H1 (cell line): Measurements from ENCODE around the gene ZNF454. TPM values are rescaled to one million over a fixed set of nuclear protein-coding genes. Genes with fewer than 3 reads are reported as not detected.

Experiments
- CTCF ChIA-PET: fragments of 300-600 bp; sonication (Branson Sonifier 250); formaldehyde crosslinking; loops from one replicate; lab custom pipeline; 2021; ENCODE audit not compliant: partially characterized antibody; lab: Charles Lee
- POLR2A ChIA-PET: fragments of 300-600 bp; sonication (Branson Sonifier 250); formaldehyde crosslinking; loops from one replicate; lab custom pipeline; 2021; ENCODE audit warnings: inconsistent platforms; ENCODE audit not compliant: partially characterized antibody; lab: Charles Lee
- DNase-seq, 2 experiments: peaks; one replicate each; pipeline versions ENCODE4 v3.0.0 to v3.0.0-alpha.2; 2010 to 2022; ENCODE audit warnings: low spot score in 2 of 2, low read depth in 1 of 2, mixed read lengths in 1 of 2
- FAIRE-seq: peaks from 2 replicates; lab custom pipeline; 2011; peaks lifted over from hg19 to GRCh38; lab: Jason Lieb, UNC
- H2AFZ ChIP-seq: 2 replicates; pipeline ENCODE4 v1.8.1; 2012; ENCODE audit warnings: low read length, inconsistent platforms
- H2AK5ac ChIP-seq: 2 replicates; pipeline ENCODE4 v1.6.1; 2013; ENCODE audit warnings: low read depth, low read length
- H2BK120ac ChIP-seq: replicated peaks from 2 replicates; pipeline ENCODE3; 2013; ENCODE audit warnings: low read depth, low read length, inconsistent platforms
- H2BK12ac ChIP-seq: 2 replicates; pipeline ENCODE4 v1.6.1; 2013; ENCODE audit warnings: low read depth, low read length
- H2BK15ac ChIP-seq: 2 replicates; pipeline ENCODE4 v1.6.1; 2013; ENCODE audit warnings: low read length
- H2BK20ac ChIP-seq: 2 replicates; pipeline ENCODE4 v1.6.1; 2013; ENCODE audit warnings: low read length
- H2BK5ac ChIP-seq: 2 replicates; pipeline ENCODE4 v1.6.1; 2013; ENCODE audit warnings: low read depth, low read length
- H3K14ac ChIP-seq: 2 replicates; pipeline ENCODE4 v1.6.1; 2013; ENCODE audit warnings: inconsistent platforms; ENCODE audit not compliant: insufficient read length
- H3K18ac ChIP-seq: 2 replicates; pipeline ENCODE4 v1.6.1; 2013; ENCODE audit warnings: low read length; ENCODE audit errors: extremely low read depth
- H3K23ac ChIP-seq: 2 replicates; pipeline ENCODE4 v1.6.1; 2013; ENCODE audit warnings: inconsistent platforms; ENCODE audit not compliant: insufficient read length
- H3K23me2 ChIP-seq: 2 replicates; pipeline ENCODE4 v1.6.1; 2013; ENCODE audit warnings: low read depth, low read length
- H3K27ac ChIP-seq: 2 replicates; pipeline ENCODE4 v1.6.1; 2011; ENCODE audit warnings: low read depth, low read length, inconsistent platforms
- H3K27me3 ChIP-seq, 4 experiments: replicated peaks in 1 of 4; 1 replicate in 1 of 4; 2 replicates in 3 of 4; pipeline versions ENCODE4 v1.6.1 to v1.8.1; 2011 to 2013; ENCODE audit warnings: low read length in 3 of 4, mild to moderate bottlenecking in 3 of 4, inconsistent platforms in 2 of 4, mixed read lengths in 2 of 4, moderate library complexity in 1 of 4; ENCODE audit not compliant: control insufficient read depth in 3 of 4, insufficient read depth in 3 of 4; ENCODE audit errors: extremely low read depth in 1 of 4
- H3K36me3 ChIP-seq, 4 experiments: 2 replicates each; pipeline versions ENCODE4 v1.6.1 to v1.8.1; 2011 to 2013; ENCODE audit warnings: mild to moderate bottlenecking in 4 of 4, low read length in 3 of 4, moderate library complexity in 2 of 4, control low read depth in 1 of 4, inconsistent platforms in 1 of 4; ENCODE audit not compliant: insufficient read depth in 4 of 4, control insufficient read depth in 2 of 4
- H3K4ac ChIP-seq: replicated peaks from 2 replicates; pipeline ENCODE3; 2013; ENCODE audit warnings: low read length, low read depth, mixed read lengths, inconsistent platforms; ENCODE audit not compliant: insufficient read length
- H3K4me1 ChIP-seq, 4 experiments: replicated peaks in 1 of 4; 1 replicate in 1 of 4; 2 replicates in 3 of 4; pipeline versions ENCODE4 v1.6.1 to v1.8.1; 2011 to 2013; ENCODE audit warnings: low read length in 3 of 4, inconsistent platforms in 2 of 4, mixed read lengths in 1 of 4; ENCODE audit not compliant: insufficient read depth in 4 of 4, control insufficient read depth in 3 of 4
- H3K4me2 ChIP-seq, 2 experiments: 2 replicates each; pipeline versions ENCODE4 v1.6.1 to v1.8.1; 2011 to 2013; ENCODE audit warnings: low read depth in 2 of 2, low read length in 2 of 2, control low read depth in 1 of 2, inconsistent platforms in 1 of 2, mild to moderate bottlenecking in 1 of 2; ENCODE audit not compliant: insufficient read depth in 1 of 2
- H3K4me3 ChIP-seq, 4 experiments: fragments of 200-600, 300-600 bp in 1 of 4; sonication (generic), shearing (Covaris generic), sonication (Bioruptor Twin) in 1 of 4; 2 replicates each; pipeline versions ENCODE4 v1.5.1 to v1.8.1; 2011 to 2016; ENCODE audit warnings: low read length in 4 of 4, low read depth in 3 of 4, control low read depth in 2 of 4, inconsistent platforms in 2 of 4, mild to moderate bottlenecking in 2 of 4, mixed read lengths in 1 of 4, moderate library complexity in 1 of 4; ENCODE audit not compliant: insufficient read depth in 2 of 4; ENCODE audit errors: extremely low read depth in 1 of 4
- H3K56ac ChIP-seq: replicated peaks from 2 replicates; pipeline ENCODE3; 2013; ENCODE audit warnings: low read depth, mild to moderate bottlenecking, mixed read lengths, low read length, inconsistent platforms; ENCODE audit not compliant: insufficient read length
- H3K79me1 ChIP-seq: 2 replicates; pipeline ENCODE4 v1.6.1; 2013; ENCODE audit warnings: low read depth, low read length, control low read depth
- H3K79me2 ChIP-seq, 2 experiments: 2 replicates each; pipeline versions ENCODE4 v1.6.1 to v1.8.1; 2012 to 2013; ENCODE audit warnings: low read length in 2 of 2, mild to moderate bottlenecking in 2 of 2, inconsistent platforms in 1 of 2; ENCODE audit not compliant: insufficient read depth in 2 of 2, control insufficient read depth in 1 of 2
- H3K9ac ChIP-seq, 4 experiments: replicated peaks in 1 of 4; 1 replicate in 1 of 4; 2 replicates in 3 of 4; pipeline versions ENCODE4 v1.6.1 to v1.8.1; 2011 to 2013; ENCODE audit warnings: low read depth in 3 of 4, low read length in 3 of 4, control low read depth in 2 of 4, mild to moderate bottlenecking in 2 of 4, moderate library complexity in 2 of 4, inconsistent platforms in 1 of 4; ENCODE audit errors: extremely low read depth in 1 of 4
- H3K9me3 ChIP-seq, 2 experiments: 2 replicates each; pipeline versions ENCODE4 v1.6.1 to v1.8.1; 2012 to 2013; ENCODE audit warnings: mild to moderate bottlenecking in 2 of 2, moderate library complexity in 2 of 2, control low read depth in 1 of 2, inconsistent platforms in 1 of 2, low read depth in 1 of 2, low read length in 1 of 2, mixed read lengths in 1 of 2; ENCODE audit not compliant: insufficient read depth in 2 of 2
- H4K20me1 ChIP-seq, 2 experiments: replicated peaks in 1 of 2; 2 replicates each; pipeline versions ENCODE3 to v1.8.1; 2011 to 2013; ENCODE audit warnings: inconsistent platforms in 2 of 2, low read length in 2 of 2, mild to moderate bottlenecking in 1 of 2; ENCODE audit not compliant: insufficient read depth in 2 of 2, control insufficient read depth in 1 of 2
- H4K5ac ChIP-seq: 2 replicates; pipeline ENCODE4 v1.6.1; 2013; ENCODE audit warnings: low read length, low read depth, mixed read lengths, inconsistent platforms; ENCODE audit not compliant: insufficient read length
- H4K8ac ChIP-seq: 2 replicates; pipeline ENCODE4 v1.8.0; 2013; ENCODE audit warnings: mild to moderate bottlenecking, moderate library complexity, low read length, inconsistent platforms; ENCODE audit not compliant: insufficient read depth; ENCODE audit errors: extremely low read depth
- H4K91ac ChIP-seq: replicated peaks from 2 replicates; pipeline ENCODE3; 2013; ENCODE audit warnings: low read length, mixed read lengths, inconsistent platforms; ENCODE audit not compliant: insufficient read length
- JUN ChIP-seq: IDR thresholded peaks from 2 replicates; pipeline ENCODE4 v1.6.1; 2011; ENCODE audit warnings: low read depth, mild to moderate bottlenecking, improper control_type of control experiment, low read length
- JUND ChIP-seq: IDR thresholded peaks from 2 replicates; pipeline ENCODE4 v1.6.1; 2011; ENCODE audit warnings: mild to moderate bottlenecking, improper control_type of control experiment, low read length
- NANOG ChIP-seq: IDR thresholded peaks from 2 replicates; pipeline ENCODE4 v1.6.1; 2011; ENCODE audit warnings: low read length, low read depth, mild to moderate bottlenecking, inconsistent platforms; ENCODE audit not compliant: insufficient read depth, poor library complexity, severe bottlenecking
- SIN3A ChIP-seq, 2 experiments: IDR thresholded peaks in 1 of 2; conservative IDR thresholded peaks in 1 of 2; 2 replicates each; pipeline ENCODE4 v1.6.1; 2011 to 2012; ENCODE audit warnings: low read length in 2 of 2, improper control_type of control experiment in 1 of 2, low read depth in 1 of 2, mild to moderate bottlenecking in 1 of 2
- WGBS, 2 experiments: shearing (Covaris generic) in 1 of 2; methylation state at CpG; one replicate each; pipeline versions ENCODE4 v1.1.6 to v1.1.7; 2013 to 2015; ENCODE audit warnings: low lambda C conversion rate in 2 of 2, mixed read lengths in 2 of 2, inconsistent platforms in 1 of 2, low coverage in 1 of 2, missing lambda C conversion rate in 1 of 2; ENCODE audit not compliant: insufficient replicate concordance in 2 of 2, insufficient coverage in 1 of 2, insufficient read length in 1 of 2; ENCODE audit errors: extremely low coverage in 1 of 2, missing lambda C conversion rate in 1 of 2; 5-methylcytosine and 5-hydroxymethylcytosine counted together
- polyA plus RNA-seq, 7 experiments: library from polyadenylated mRNA; depleted of rRNA in 3 of 7; stranded (reverse) in 5 of 7; unstranded in 2 of 7; fragments of >200 nt in 5 of 7; fragments of 200-250 nt in 2 of 7; gene quantifications; 1 replicate in 5 of 7; 2 replicates in 1 of 7; 4 replicates in 1 of 7; pipeline versions ENCODE4 v1.2.1 to v1.2.3, GENCODE V29; 2011 to 2013; ENCODE audit warnings: missing spikeins in 2 of 7, mixed read lengths in 2 of 7
- total RNA-seq: library from RNA; stranded (reverse); fragmentation: NEBNext Ultra II Directional; extraction: Animal tissue kit (Norgen Biotek cat#: 25700); gene quantifications from 2 replicates; pipeline ENCODE4 v1.2.1, GENCODE V29; 2021

The ZNF454 gene
- total and polyA plus RNA-seq, 2 of the 8 experiments (the other 6 are each of a cell fraction or from before 2014, with no cell fraction given) = 0.33 to 1.2 TPM

DNA sequence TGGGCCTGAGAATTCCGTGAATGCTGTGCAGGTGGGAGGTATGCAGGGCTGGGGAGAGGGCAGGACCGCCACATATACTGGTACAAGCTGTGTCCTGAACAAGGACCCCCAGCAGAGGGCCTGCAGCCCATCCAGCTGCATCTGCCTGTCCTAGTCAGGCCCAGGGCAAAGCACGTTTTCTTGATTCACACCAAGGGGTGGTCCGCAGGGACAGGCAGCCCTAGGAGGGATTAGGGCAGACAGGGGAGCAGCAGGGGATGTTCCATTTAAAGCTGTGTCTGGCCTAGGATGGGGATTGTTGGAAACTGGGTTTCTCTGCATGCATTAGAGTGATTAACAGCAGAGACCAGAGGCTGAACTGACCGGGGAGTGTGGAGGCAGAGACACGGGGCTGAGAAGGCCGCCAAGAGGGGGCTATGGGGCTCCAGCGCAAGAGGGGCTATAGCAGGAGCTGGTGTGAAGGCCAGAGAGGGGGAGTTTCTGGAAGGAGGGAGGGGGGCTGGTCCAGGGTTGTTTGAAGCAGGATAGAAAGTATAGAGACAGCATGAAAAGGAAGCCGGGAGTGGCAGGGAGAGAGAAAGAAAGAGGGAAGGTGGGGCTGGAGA lies 51.4 kb downstream of the ZNF454 start:
- CTCF ChIA-PET = interaction anchor here (0.6 to 1.6 kb wide), 5 partner anchors 16 to 1659 kb away, joined by 3 to 4 read pairs (median 3); no protein-coding TSS in a partner anchor
- Histone ChIP-seq H3K27ac (no peak overlapping the region), H2BK20ac (no peak overlapping the region), H3K79me1 (no peaks in the 10 kb centered on the region), H4K91ac (no peak overlapping the region), H3K23ac (no peak overlapping the region), H2AK5ac (no peak overlapping the region), H3K4me3 (no peak overlapping the region), H3K4ac (no peak overlapping the region), H4K20me1 (peaks cover 1 to 4% of the 10 kb centered on the region in 2 experiments), H2AFZ (no peak overlapping the region), H3K27me3 (peaks cover 26 to 45% (median 44%) of the 10 kb centered on the region in 4 experiments), H2BK120ac (no peak overlapping the region), H2BK12ac (no peak overlapping the region), H3K56ac (no peak overlapping the region), H4K8ac (no peak overlapping the region; the same call in 1 of the 2 replicates), H3K14ac (no peak overlapping the region), H4K5ac (no peak overlapping the region), H2BK5ac (no peak overlapping the region), H3K23me2 (peaks cover 9% of the 10 kb centered on the region; the same call in 1 of the 2 replicates), H3K36me3 (no peaks in the 10 kb centered on the region; a peak in 1 of 8 replicates), H3K4me2 (no peak overlapping the region), H2BK15ac (no peak overlapping the region), H3K18ac (no peak overlapping the region), H3K9ac (no peak overlapping the region), H3K4me1 (peaks cover 0 to 13% (median 1%) of the 10 kb centered on the region in 4 experiments; a peak in 5 of 7 replicates), H3K9me3 (peaks cover 29 to 49% of the 10 kb centered on the region in 2 experiments; a peak in 3 of 4 replicates), H3K79me2 (no peaks in the 10 kb centered on the region)
- POLR2A ChIA-PET = interaction anchor here (1.0 to 1.6 kb wide), 2 partner anchors 9 to 46 kb away, joined by 3 read pairs; no protein-coding TSS in a partner anchor
- FAIRE-seq (no peak), DNase-seq (no peak)
- no peak for TF ChIP-seq NANOG
- no peak for TF ChIP-seq JUND
- no peak for TF ChIP-seq SIN3A (conservative IDR thresholded peaks at IDR 0.05 in 1 of 2, IDR thresholded peaks at IDR 0.05 in 1 of 2; ENCODE audit: low read depth in 1 of 2, low read length in 2 of 2)
- TF ChIP-seq JUN = no peak
- 89% methylated on average over 8 of the region's 9 CpGs; no CpG with 5 or more reads in 1 of the 2 experiments for WGBS, 2 experiments
